Measurements from ENCODE around the gene ZBTB8OS. TPM values are rescaled to one million over a fixed set of nuclear protein-coding genes. Genes with fewer than 3 reads are reported as not detected.

ZBTB8OS gene
- total and polyA plus RNA-seq, 9 of the 15 experiments (the other 6 are each of a cell fraction or from before 2014, with no cell fraction given): 54.8 to 230 (median 107) TPM

DNA sequence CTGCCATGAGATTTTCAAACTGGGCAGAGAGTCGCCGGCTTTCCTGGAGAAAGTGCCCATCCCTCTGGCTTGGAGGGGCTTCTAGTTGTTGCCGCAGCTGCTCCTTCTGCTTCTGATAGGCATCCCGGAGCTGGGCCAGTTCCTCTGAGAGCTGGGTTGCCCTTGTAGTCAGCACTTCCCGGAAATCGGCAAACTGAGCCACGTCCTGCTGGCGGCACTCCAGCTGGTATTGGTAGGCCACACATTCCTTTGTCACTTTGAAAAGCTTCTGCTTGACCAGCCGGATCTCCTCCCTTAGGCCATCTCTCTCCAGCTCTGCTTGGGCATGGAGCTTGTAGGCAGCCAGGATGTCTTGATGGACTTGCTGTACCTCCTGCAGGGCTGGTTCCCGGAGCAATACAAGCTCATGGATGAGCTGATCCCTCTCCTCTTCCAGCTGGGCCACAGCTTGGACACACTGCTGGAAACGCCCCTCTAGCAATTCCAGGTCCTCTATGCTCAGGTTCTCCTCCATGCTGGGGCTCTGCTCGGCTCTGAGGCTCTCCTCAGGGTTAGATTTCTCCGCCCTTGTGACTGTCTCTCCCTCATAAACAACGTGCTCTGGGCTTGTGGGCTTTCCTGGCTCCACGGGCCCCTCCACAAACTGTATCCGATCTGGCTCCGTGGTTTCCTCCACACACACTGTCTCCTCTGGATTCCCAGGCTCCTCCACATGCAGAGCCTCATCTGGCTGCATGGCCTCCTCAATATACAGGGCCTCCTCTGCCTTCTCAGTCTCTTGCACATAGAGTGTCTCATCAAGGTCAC is 45.0 kb upstream of the ZBTB8OS start (continued):
- TF ChIP-seq, protein P1, sequence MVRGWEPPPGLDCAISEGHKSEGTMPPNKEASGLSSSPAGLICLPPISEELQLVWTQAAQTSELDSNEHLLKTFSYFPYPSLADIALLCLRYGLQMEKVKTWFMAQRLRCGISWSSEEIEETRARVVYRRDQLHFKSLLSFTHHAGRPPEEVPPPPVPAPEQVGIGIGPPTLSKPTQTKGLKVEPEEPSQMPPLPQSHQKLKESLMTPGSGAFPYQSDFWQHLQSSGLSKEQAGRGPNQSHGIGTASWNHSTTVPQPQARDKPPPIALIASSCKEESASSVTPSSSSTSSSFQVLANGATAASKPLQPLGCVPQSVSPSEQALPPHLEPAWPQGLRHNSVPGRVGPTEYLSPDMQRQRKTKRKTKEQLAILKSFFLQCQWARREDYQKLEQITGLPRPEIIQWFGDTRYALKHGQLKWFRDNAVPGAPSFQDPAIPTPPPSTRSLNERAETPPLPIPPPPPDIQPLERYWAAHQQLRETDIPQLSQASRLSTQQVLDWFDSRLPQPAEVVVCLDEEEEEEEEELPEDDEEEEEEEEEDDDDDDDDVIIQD (CRISPR knock-in tag; IDR thresholded peaks at IDR 0.05): no peak
- TF ChIP-seq TBL1XR1 (IDR thresholded peaks at IDR 0.05; ENCODE audit: low read length in 2 of 2): no peak
- TF ChIP-seq RBFOX2 (IDR thresholded peaks at IDR 0.05; ENCODE audit: low read depth, low read length): peak; percentile 54
- peak; percentile 12; the same call in 1 of the 2 replicates for TF ChIP-seq ETV5 (CRISPR knock-in tag; IDR thresholded peaks at IDR 0.05; ENCODE audit: low read depth)
- no peak for TF ChIP-seq OTX1 (CRISPR knock-in tag; IDR thresholded peaks at IDR 0.05)
- no peak for TF ChIP-seq ZNF24 (IDR thresholded peaks at IDR 0.05)
- no peak for TF ChIP-seq DMBX1 (CRISPR knock-in tag; IDR thresholded peaks at IDR 0.05; ENCODE audit: borderline replicate concordance)
- TF ChIP-seq TAF1 (IDR thresholded peaks at IDR 0.05; ENCODE audit: control insufficient read depth, extremely low read depth, insufficient read depth, low read length, severe bottlenecking): peak; percentile 28
- no peak for TF ChIP-seq RBM22 (IDR thresholded peaks at IDR 0.05; ENCODE audit: low read depth, low read length, poor library complexity, severe bottlenecking)
- peak; percentile 44; the same call in 1 of the 2 replicates for TF ChIP-seq ESRRA (IDR thresholded peaks at IDR 0.05; ENCODE audit: borderline replicate concordance, low read depth)
- TF ChIP-seq JUNB (CRISPR knock-in tag; conservative IDR thresholded peaks at IDR 0.05): no peak
- TF ChIP-seq, protein P2, sequence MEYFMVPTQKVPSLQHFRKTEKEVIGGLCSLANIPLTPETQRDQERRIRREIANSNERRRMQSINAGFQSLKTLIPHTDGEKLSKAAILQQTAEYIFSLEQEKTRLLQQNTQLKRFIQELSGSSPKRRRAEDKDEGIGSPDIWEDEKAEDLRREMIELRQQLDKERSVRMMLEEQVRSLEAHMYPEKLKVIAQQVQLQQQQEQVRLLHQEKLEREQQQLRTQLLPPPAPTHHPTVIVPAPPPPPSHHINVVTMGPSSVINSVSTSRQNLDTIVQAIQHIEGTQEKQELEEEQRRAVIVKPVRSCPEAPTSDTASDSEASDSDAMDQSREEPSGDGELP (CRISPR knock-in tag; IDR thresholded peaks at IDR 0.05; ENCODE audit: borderline replicate concordance): peak; percentile 79
- TF ChIP-seq ATF1 (CRISPR knock-in tag; IDR thresholded peaks at IDR 0.05): no peak
- TF ChIP-seq ATF1 (tag; IDR thresholded peaks at IDR 0.05): no peak
- no peak for TF ChIP-seq BRD4 (IDR thresholded peaks at IDR 0.05)
- no peak for TF ChIP-seq BCOR (IDR thresholded peaks at IDR 0.05)
- 0 out of 2 replicates have a peak, but pooled peaks have one; percentile 34 for TF ChIP-seq KLF1 (tag; IDR thresholded peaks at IDR 0.05)
- peak; percentile 21; the same call in 1 of the 2 replicates for TF ChIP-seq SMARCE1 (IDR thresholded peaks at IDR 0.05)
- TF ChIP-seq CTBP1 (IDR thresholded peaks at IDR 0.05; ENCODE audit: borderline replicate concordance): peak; percentile 71; the same call in 1 of the 2 replicates
- TF ChIP-seq KDM5B (IDR thresholded peaks at IDR 0.05; ENCODE audit: insufficient replicate concordance, low read depth, low read length): peak; percentile 27
- TF ChIP-seq ZKSCAN3 (CRISPR knock-in tag; IDR thresholded peaks at IDR 0.05): no peak
- TF ChIP-seq, protein P3, sequence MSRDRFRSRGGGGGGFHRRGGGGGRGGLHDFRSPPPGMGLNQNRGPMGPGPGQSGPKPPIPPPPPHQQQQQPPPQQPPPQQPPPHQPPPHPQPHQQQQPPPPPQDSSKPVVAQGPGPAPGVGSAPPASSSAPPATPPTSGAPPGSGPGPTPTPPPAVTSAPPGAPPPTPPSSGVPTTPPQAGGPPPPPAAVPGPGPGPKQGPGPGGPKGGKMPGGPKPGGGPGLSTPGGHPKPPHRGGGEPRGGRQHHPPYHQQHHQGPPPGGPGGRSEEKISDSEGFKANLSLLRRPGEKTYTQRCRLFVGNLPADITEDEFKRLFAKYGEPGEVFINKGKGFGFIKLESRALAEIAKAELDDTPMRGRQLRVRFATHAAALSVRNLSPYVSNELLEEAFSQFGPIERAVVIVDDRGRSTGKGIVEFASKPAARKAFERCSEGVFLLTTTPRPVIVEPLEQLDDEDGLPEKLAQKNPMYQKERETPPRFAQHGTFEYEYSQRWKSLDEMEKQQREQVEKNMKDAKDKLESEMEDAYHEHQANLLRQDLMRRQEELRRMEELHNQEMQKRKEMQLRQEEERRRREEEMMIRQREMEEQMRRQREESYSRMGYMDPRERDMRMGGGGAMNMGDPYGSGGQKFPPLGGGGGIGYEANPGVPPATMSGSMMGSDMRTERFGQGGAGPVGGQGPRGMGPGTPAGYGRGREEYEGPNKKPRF (IDR thresholded peaks at IDR 0.05; ENCODE audit: low read depth, low read length): no peak
- TF ChIP-seq CSDE1 (IDR thresholded peaks at IDR 0.05): no peak
